ENCODE measurements around the gene ASB1. TPM values are rescaled to one million over a fixed set of nuclear protein-coding genes. Genes with fewer than 3 reads are reported as not detected.

Gene ASB1
- total and polyA plus RNA-seq, 2 of the 13 experiments (the other 11 are each of a cell fraction or from before 2014, with no cell fraction given), result 48.6 to 49.2 TPM

- TF ChIP-seq ARID4A (CRISPR knock-in tag; IDR thresholded peaks at IDR 0.05; ENCODE audit: borderline replicate concordance) (no peak), ZNF24 (IDR thresholded peaks at IDR 0.05) (no peak)
These were observed 46.3 kb downstream of the ASB1 start (continued) for GRCh38 chr2:238473014-238473413.

GRCh38 chr2:238473523-238473922 is 46.8 kb downstream of the ASB1 start:
- Histone ChIP-seq H3K36me3 (replicated peaks in 1 of 2; ENCODE audit: control insufficient read depth in 1 of 2, insufficient read depth in 2 of 2, low read length in 2 of 2) (no peaks in the 10 kb centered on the region), H3K79me2 (ENCODE audit: insufficient read depth, low read length) (no peaks in the 10 kb centered on the region), H3K9ac (ENCODE audit: insufficient read depth, low read depth, low read length) (no peak overlapping the region), H3K27me3 (ENCODE audit: control insufficient read depth in 1 of 2, insufficient read depth in 2 of 2, low read length in 2 of 2) (no peaks in the 10 kb centered on the region), H2AFZ (ENCODE audit: low read length) (no peak overlapping the region), H4K20me1 (ENCODE audit: insufficient read depth, low read length) (no peaks in the 10 kb centered on the region), H3K4me2 (ENCODE audit: low read depth, low read length) (no peak overlapping the region), H3K4me3 (replicated peaks in 1 of 3; ENCODE audit: insufficient read depth in 1 of 3, low read depth in 2 of 3, low read length in 3 of 3) (no peak overlapping the region), H3K4me1 (ENCODE audit: insufficient read depth, low read length) (no peaks in the 10 kb centered on the region), H3K9me3 (ENCODE audit: low read length) (peaks cover 14% of the 10 kb centered on the region; the same call in 1 of the 2 replicates), H3K27ac (ENCODE audit: extremely low read length, insufficient read depth, low read length) (no peak overlapping the region)
- ATAC-seq, result no peak
- ChIA-PET POLR2A (no interaction called here), CTCF (ENCODE audit: low intra/inter-chr PET ratio, low total read pairs) (no interaction called here)
- FAIRE-seq, result no peak
- in situ Hi-C loops (cut with HindIII; ENCODE audit: extremely low pct_ligation_motif_present, low pct_unique_long_range_greater_than_20kb) (no loop called here), intact Hi-C loops (cut with micrococcal nuclease; ENCODE audit: unreplicated experiment) (no loop called here)
- no TSS peak for BruUV-seq (replicated peaks)
- 44% methylated on average over 1 of the region's 1 CpG for WGBS (ENCODE audit: low lambda C conversion rate)
- no peak for DNase-seq (ENCODE audit: low spot score)
- no peak for TF ChIP-seq ZNF784 (CRISPR knock-in tag; IDR thresholded peaks at IDR 0.05; ENCODE audit: borderline replicate concordance)
- TF ChIP-seq HOXA3 (CRISPR knock-in tag; IDR thresholded peaks at IDR 0.05), result no peak
- no peak for TF ChIP-seq ZC3H4 (CRISPR knock-in tag; IDR thresholded peaks at IDR 0.05; ENCODE audit: borderline replicate concordance)
- no peak for TF ChIP-seq IKZF5 (CRISPR knock-in tag; IDR thresholded peaks at IDR 0.05)
- TF ChIP-seq BCL6 (CRISPR knock-in tag; IDR thresholded peaks at IDR 0.05), result no peak
- TF ChIP-seq SMC3 (IDR thresholded peaks at IDR 0.05; ENCODE audit: low read length), result no peak
- TF ChIP-seq FOXP1 (IDR thresholded peaks at IDR 0.05), result no peak
- no peak for TF ChIP-seq FOXP1 (CRISPR knock-in tag; IDR thresholded peaks at IDR 0.05)
- no peak for TF ChIP-seq MTF1 (CRISPR knock-in tag; IDR thresholded peaks at IDR 0.05)
- no peak for TF ChIP-seq TFDP1 (CRISPR knock-in tag; IDR thresholded peaks at IDR 0.05; ENCODE audit: borderline replicate concordance)
- no peak for TF ChIP-seq SIX4 (CRISPR knock-in tag; IDR thresholded peaks at IDR 0.05)
- TF ChIP-seq NFIB (CRISPR knock-in tag; IDR thresholded peaks at IDR 0.05; ENCODE audit: borderline replicate concordance), result no peak
- TF ChIP-seq EEA1 (CRISPR knock-in tag; IDR thresholded peaks at IDR 0.05; ENCODE audit: borderline replicate concordance), result no peak
- no peak for TF ChIP-seq ZNF160 (CRISPR knock-in tag; IDR thresholded peaks at IDR 0.05)
- TF ChIP-seq MTF2 (CRISPR knock-in tag; IDR thresholded peaks at IDR 0.05; ENCODE audit: borderline replicate concordance), result no peak

Data from HepG2 (cell line).